Urothelium cell line (cell line): ENCODE results near the gene RNF150.

Experiments
- DNase-seq: peaks from one replicate; pipeline ENCODE4 v3.0.0; 2011; ENCODE audit warnings: low spot score, mixed read lengths
- FAIRE-seq: peaks from 2 replicates; lab custom pipeline; 2011; peaks lifted over from hg19 to GRCh38; lab: Jason Lieb, UNC

The RNF150 gene

GRCh38 chr4:140931911-140932310 is 201.4 kb downstream of the RNF150 start:
- DNase-seq: no peak
- FAIRE-seq: no peak

DNA sequence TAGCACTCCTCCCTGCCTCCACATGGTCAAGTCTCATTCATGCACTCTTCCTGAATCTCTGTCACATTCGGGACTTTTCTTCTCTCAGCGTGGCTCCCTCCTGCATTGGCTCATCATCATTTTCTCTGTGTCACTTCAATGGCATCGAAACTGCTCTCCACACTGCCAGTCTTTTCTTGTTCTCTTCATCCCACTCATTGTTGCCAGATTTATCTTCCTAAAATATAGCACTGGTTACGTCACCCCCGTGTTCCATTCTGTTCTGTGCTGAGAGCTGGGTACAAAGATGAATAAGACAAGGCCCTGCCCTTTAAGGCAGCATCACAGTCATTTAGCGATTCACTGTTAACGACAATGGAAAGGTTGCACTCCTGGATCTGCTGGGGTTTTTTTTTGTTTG is 202.7 kb downstream of the RNF150 start:
- DNase-seq (no peak), FAIRE-seq (no peak)

GRCh38 chr4:140930011-140930410 is 203.3 kb downstream of the RNF150 start:
- DNase-seq (no peak), FAIRE-seq (no peak)

DNA sequence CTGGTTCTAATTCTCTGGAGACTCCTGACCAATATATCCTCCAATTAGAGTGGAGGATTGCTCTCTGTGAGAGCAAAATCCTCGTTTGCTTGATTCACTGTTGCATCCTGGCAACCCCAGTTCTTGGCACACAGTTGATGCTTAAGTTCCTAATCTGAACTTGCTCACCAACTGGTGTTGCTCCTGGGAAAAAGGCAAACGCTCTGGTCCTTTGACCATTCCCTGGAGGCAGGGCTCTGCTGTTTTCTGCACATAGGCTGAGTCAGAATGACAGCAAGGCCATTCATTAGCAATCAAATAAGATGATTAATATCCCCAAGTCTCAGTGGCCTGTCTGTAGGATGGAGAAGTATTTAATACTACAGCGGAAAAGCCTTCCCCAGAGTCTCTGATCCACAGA is 204.4 kb downstream of the RNF150 start:
- no peak for FAIRE-seq
- DNase-seq: no peak

DNA sequence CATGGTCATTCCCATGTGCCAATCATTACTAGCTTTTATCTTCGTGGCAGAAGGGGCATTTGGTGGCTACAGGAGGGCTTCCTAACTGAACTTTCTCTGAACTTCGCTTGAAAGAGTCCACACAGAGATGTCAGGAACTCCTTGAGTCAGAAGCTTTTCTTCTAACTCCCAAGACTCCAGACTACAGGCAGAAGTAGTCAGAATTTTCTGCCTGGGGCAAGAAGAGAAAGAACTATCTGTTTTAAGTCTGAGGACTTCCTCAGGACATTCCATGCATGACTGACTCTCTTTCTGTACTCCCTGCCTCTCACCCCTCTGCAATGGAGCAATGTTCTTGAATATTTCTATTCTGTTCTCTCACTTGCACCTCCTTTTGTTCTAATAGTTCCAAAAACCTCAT is 206.6 kb downstream of the RNF150 start:
- DNase-seq (no peak), FAIRE-seq (no peak)

GRCh38 chr4:140925417-140925816 is 207.9 kb downstream of the RNF150 start:
- FAIRE-seq: no peak
- no peak for DNase-seq

GRCh38 chr4:140924761-140925392 is 208.4 kb downstream of the RNF150 start:
- no peak for FAIRE-seq
- no peak for DNase-seq

GRCh38 chr4:140906993-140907962 is 226.0 kb downstream of the RNF150 start:
- no peak for FAIRE-seq

DNA sequence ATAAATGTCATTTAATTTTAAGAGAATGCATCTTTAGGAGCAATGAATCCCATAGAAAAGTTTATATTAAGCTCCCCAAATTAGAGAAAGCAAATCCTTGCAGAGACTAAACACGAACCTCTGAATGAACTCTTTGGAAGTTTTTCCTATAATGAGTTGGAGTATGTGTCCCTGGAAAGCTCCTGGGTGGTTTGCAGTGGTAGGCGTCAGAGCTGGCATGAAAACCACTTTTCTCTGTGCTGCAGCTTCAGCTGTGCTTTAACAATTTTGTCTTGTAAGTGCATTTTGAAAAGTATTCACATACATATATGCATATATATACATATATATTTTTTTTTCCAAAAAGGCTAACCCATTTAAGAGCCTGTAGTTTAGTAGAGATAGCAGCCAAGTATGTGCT is 228.4 kb downstream of the RNF150 start:
- FAIRE-seq (no peak), DNase-seq (no peak)

More at GRCh38 chr4:140906993-140907962, 226.0 kb downstream of the RNF150 start:
- DNase-seq: no peak

DNA sequence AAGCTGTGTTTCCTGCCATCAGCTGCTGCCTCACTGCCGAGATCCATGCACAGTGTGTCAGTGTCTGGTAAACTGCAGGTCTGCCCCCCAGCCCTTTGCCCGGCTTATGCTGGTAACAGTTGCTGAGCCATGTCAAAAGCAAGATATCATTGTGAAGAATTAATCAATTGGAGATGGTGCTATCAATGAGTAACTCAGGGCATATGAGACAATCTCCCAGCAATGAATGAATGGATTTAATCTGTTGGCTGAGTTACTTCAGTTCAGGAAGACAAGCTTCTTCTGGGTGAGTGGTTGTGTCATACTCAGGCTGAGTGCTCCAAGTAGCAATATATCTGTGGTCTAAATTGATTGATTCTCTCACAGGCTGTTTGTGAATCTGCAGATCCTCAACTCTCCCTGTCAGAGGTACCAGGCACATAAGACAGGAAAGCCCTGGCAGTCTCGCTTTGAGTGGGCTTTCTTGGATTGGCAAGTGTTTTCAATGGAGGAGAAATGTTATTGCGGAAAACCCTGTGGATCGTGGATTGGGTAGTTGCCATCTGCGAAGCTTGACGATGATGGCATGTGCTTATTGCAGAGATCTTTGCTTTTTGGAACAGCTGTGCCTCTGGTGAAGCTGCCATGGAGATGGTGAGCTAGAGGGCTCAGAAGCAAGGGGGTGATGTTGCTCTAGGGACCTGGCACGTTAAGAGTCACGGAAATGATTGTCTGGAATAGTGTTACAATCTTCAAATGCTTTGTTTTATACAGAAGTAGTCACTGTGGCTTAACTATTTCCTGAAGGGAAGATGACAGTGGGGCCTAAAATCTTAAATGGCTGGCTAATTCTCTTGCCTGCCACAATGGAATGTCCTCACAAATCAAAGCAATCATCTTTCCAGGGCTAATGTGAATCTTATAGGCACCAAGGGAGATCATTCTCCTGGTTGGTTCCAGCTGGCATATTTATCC is 229.5 kb downstream of the RNF150 start:
- DNase-seq: no peak
- no peak for FAIRE-seq

- DNase-seq (no peak), FAIRE-seq (no peak)
Measured at GRCh38 chr4:140901736-140902336, 231.4 kb downstream of the RNF150 start.

DNA sequence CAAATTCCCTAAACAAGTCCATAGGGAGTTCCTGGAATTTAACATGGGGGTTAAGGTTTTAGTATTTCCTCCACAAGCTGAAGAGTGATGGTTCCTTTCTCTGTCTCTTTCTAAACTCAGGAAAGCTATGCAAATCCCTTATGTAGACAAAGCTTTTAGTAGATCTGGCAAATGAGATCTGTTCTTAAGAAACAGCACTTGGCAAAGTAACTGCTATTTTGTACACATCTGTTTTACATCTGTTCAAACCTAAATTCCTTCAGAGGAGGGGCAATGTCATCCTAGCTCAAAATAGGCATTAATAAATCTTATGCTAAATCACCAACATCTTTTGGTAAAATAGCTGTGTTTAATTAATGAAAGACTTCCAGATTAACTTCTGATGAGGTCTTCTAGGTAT is 239.3 kb downstream of the RNF150 start:
- FAIRE-seq (no peak), DNase-seq (no peak)

- no peak for FAIRE-seq
- DNase-seq: no peak
Measured at GRCh38 chr4:140888054-140888453, 245.2 kb downstream of the RNF150 start.

- no peak for DNase-seq
- FAIRE-seq: no peak
Measured at GRCh38 chr4:140887467-140887866, 245.8 kb downstream of the RNF150 start.

DNA sequence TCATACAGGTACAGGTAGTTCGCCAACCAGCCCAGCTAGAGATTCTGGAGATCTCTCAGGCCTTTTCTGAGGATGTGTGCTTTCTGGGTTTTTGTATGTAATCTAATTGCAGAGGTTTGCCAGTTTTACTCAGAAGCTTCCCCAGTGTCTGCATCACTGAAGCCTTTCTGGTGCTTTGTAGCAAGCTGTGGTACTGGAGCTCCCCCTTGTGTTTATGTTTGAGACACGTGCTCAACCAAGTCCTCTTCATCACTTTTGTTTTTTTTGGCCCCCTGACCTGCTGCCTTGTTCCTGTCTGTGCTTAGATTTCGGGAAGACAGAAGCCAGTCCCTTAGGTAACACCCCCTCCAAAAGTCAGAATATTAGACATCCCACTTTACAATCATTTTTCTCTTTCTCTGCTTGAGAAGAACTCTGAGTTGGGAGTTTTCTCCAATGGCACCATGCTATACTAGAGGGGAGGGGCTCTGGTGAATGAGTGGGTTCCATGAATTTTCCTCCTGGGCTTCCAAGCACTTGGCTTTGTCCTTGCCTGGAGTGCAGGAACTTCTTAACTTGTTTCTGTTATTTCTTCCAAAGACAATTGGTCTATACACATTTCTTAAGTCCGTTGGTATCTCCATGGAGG is 248.7 kb downstream of the RNF150 start:
- DNase-seq (peak; percentile 67), FAIRE-seq (no peak)

DNA sequence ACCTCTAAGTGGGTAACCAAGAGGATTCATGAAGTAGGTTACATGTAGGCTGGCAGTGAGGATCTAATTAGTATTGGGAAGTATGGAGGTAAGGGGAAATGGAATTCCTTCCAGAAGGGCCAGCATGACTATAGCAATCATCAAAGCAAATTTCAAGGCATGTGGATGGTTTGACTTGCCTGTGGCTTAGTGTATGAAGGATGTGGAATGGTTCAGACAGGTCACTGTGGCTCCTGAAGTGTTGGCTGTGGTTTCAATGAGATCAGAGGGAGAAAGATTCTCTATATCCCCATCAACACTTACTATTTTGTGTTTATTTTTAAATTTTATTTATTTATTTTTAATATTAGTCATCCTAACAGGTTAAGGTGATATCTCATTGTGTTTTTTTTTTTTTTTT is 255.5 kb downstream of the RNF150 start:
- DNase-seq (no peak), FAIRE-seq (no peak)

DNA sequence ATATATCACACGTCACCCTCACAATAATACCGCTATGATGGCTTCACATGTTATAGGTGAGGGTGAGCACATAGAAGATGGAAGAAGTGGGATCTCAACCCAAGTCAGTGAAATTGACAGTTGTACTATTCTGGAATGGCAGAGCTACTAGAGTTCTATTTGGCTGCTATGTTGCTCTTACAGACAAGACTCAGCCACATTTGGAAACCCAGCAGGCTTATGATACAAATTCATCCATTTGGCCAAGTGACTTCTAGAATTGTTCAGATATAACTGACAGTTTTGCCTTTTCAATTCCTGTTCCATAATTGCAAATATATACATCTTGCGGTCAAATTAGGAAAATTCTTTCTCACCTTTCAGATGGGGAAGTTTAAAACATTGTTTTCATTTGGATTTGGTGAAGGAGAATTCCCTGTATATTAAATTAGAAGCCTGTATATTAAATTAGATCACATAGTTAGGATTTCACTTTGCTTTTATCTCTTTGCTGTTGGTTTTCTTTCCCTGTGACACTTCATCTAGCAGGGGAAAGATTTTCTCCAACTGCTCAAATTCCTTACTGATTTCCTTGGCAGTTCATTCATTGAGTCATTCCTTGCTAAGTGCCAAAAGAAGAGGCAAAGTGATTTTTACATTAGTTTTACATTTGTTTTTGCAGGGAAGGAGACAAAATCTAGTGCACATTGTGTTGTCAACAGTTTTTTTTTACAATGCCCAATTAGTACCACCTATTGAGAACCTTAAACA is 256.5 kb downstream of the RNF150 start:
- DNase-seq (no peak), FAIRE-seq (no peak)

- DNase-seq: no peak
- no peak for FAIRE-seq
Measured at GRCh38 chr4:140875746-140876452, 257.4 kb downstream of the RNF150 start.

DNA sequence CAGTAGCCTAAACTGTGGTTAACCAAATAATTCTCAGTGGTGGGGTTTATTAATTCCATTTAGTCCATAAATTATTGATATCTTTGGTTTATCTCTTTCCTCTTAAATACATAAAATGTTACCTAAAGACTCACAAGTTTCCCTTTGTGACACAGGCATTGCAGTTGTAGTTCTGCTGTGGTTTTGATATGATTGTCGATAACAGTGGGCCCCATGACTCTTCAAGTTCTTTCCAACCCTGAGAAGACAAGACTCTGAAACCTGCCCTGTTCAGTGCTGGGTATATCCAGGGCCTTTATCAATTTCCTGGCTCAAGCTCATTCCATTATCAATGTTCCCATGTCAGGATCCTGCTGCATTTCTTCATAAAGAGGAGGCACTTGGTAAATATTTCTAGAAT is 259.2 kb downstream of the RNF150 start:
- no peak for FAIRE-seq
- no peak for DNase-seq
